ENCODE measurements around the gene SORBS2. TPM values are rescaled to one million over a fixed set of nuclear protein-coding genes. Genes with fewer than 3 reads are reported as not detected.

The SORBS2 gene
- total and polyA plus RNA-seq, 2 donors (not counting 3 experiments of a cell fraction or from before 2014, with no cell fraction given), result 69.8 to 82.5 TPM

DNA sequence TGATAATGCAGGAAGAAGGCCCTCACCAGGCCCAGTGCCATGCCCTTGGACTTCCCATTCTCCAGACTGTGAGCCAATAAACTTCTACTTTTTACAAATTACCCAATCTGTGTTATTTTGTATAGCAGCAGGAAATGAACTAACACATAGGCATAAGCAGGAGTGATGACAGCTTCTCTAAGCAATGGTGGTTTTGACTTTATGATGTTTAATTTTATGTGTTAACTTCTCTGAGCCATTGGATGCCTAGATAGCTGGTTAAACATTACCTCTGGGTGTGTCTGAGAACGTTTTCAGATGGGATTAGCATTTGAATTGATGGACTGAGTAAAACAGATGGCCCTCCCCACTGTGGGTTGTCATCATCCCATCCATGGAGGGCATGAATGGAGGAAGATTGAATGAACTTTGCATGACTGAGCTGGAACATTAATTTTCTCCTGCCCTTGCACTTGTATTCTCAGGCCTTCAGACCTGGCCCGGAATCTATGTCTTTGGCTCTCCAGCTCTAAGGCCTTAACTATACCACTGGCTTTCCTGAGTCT lies 262.8 kb downstream of the SORBS2 start:
- CTCF ChIA-PET, result interaction anchor here (1.6 kb wide), 1 partner anchor 11 kb away, joined by 3 read pairs; no protein-coding TSS in a partner anchor
- TF ChIP-seq POLR2AphosphoS5 (IDR thresholded peaks at IDR 0.05; ENCODE audit: insufficient read depth, low read depth, low read length), result no peak
- no peak for TF ChIP-seq JUN (IDR thresholded peaks at IDR 0.05; ENCODE audit: borderline replicate concordance, insufficient read depth, insufficient read length, low read depth)
- TF ChIP-seq EZH2 (IDR thresholded peaks at IDR 0.05; ENCODE audit: borderline replicate concordance, low read depth, low read length, severe bottlenecking), result no peak
- TF ChIP-seq POLR2A (IDR thresholded peaks at IDR 0.05; ENCODE audit: low read depth, low read length), result no peak
- TF ChIP-seq, protein P1, sequence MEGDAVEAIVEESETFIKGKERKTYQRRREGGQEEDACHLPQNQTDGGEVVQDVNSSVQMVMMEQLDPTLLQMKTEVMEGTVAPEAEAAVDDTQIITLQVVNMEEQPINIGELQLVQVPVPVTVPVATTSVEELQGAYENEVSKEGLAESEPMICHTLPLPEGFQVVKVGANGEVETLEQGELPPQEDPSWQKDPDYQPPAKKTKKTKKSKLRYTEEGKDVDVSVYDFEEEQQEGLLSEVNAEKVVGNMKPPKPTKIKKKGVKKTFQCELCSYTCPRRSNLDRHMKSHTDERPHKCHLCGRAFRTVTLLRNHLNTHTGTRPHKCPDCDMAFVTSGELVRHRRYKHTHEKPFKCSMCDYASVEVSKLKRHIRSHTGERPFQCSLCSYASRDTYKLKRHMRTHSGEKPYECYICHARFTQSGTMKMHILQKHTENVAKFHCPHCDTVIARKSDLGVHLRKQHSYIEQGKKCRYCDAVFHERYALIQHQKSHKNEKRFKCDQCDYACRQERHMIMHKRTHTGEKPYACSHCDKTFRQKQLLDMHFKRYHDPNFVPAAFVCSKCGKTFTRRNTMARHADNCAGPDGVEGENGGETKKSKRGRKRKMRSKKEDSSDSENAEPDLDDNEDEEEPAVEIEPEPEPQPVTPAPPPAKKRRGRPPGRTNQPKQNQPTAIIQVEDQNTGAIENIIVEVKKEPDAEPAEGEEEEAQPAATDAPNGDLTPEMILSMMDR (IDR thresholded peaks at IDR 0.05; ENCODE audit: extremely low read depth in 1 of 2, insufficient read depth in 1 of 2, low read depth in 1 of 2, low read length in 2 of 2), result no peak
- TF ChIP-seq, protein P2, sequence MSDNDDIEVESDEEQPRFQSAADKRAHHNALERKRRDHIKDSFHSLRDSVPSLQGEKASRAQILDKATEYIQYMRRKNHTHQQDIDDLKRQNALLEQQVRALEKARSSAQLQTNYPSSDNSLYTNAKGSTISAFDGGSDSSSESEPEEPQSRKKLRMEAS (IDR thresholded peaks at IDR 0.05; ENCODE audit: insufficient read depth, insufficient read length), result no peak
- TF ChIP-seq MYC (IDR thresholded peaks at IDR 0.05; ENCODE audit: low read depth, low read length), result no peak
- TF ChIP-seq GATA2 (IDR thresholded peaks at IDR 0.05; ENCODE audit: insufficient read depth, insufficient read length, low read depth, low read length), result no peak
- no peak for TF ChIP-seq FOS (IDR thresholded peaks at IDR 0.05; ENCODE audit: borderline replicate concordance, insufficient read depth, low read length)

More for the DNA sequence above, 262.8 kb downstream of the SORBS2 start:
- Histone ChIP-seq H2AFZ (ENCODE audit: low read depth, low read length) (no peak overlapping the region), H3K36me3 (ENCODE audit: control insufficient read depth in 2 of 2, extremely low read depth in 1 of 2, insufficient read depth in 2 of 2, low read length in 2 of 2) (no peaks in the 10 kb centered on the region), H3K4me2 (ENCODE audit: insufficient read depth, low read length) (no peak overlapping the region), H3K9ac (replicated peaks; ENCODE audit: extremely low read depth, insufficient read depth, low read length) (no peak overlapping the region), H4K20me1 (replicated peaks; ENCODE audit: control insufficient read depth, extremely low read depth, insufficient read depth, low read length) (no peaks in the 10 kb centered on the region), H3K4me3 (replicated peaks in 1 of 3; ENCODE audit: insufficient read depth in 1 of 3, low read depth in 1 of 3, low read length in 3 of 3) (no peak overlapping the region), H3K9me3 (replicated peaks; ENCODE audit: control insufficient read depth, insufficient read depth, low read length) (no peaks in the 10 kb centered on the region), H3K27me3 (ENCODE audit: control insufficient read depth in 2 of 2, insufficient read depth in 2 of 2, low read length in 2 of 2) (no peaks in the 10 kb centered on the region), H3K9me1 (replicated peaks; ENCODE audit: control insufficient read depth, extremely low read depth, insufficient read depth, low read length) (no peaks in the 10 kb centered on the region), H3K79me2 (ENCODE audit: control insufficient read depth, insufficient read depth, low read length) (no peaks in the 10 kb centered on the region), H3K4me1 (ENCODE audit: control insufficient read depth, extremely low read depth, insufficient read depth, low read length) (no peaks in the 10 kb centered on the region), H3K27ac (ENCODE audit: insufficient read depth, low read depth, low read length) (no peak overlapping the region)
- intact Hi-C loops (cut with micrococcal nuclease) (no loop called here), dilution Hi-C loops (cut with MboI; ENCODE audit: extremely low pct_ligation_motif_present, low sequenced_read_pairs) (no loop called here)
- POLR2A ChIA-PET, result no interaction called here
- FAIRE-seq, result no peak
- no peak for DNase-seq (ENCODE audit: low read depth, low spot score)
- no TSS peak for BruUV-seq (replicated peaks)

All from endothelial cell of umbilical vein (primary cell).